OCI-LY1 (cell line): ENCODE results near the gene NBPF3.

Experiments
- H2AFZ ChIP-seq: fragments of 200-600 bp; sonication (generic), shearing (Covaris generic); 2 replicates; pipeline ENCODE4 v1.6.0; 2014; ENCODE audit warnings: antibody characterized with exemption, mild to moderate bottlenecking, low read length
- H3F3A ChIP-seq: fragments of 200-600 bp; sonication (generic), shearing (Covaris generic); 2 replicates; pipeline ENCODE4 v1.6.0; 2014; ENCODE audit warnings: mild to moderate bottlenecking, antibody characterized with exemption, low read length, moderate library complexity; ENCODE audit not compliant: insufficient read depth
- H3K27ac ChIP-seq: fragments of 200-600 bp; sonication (generic); 2 replicates; pipeline ENCODE4 v1.5.1; 2014; ENCODE audit warnings: low read length, mixed run types, mild to moderate bottlenecking, low read depth; ENCODE audit not compliant: poor library complexity, severe bottlenecking
- H3K27me3 ChIP-seq: fragments of 200-600 bp; sonication (generic); 2 replicates; pipeline ENCODE4 v1.6.0; 2014; ENCODE audit warnings: antibody characterized with exemption, mild to moderate bottlenecking, low read length, moderate library complexity; ENCODE audit not compliant: insufficient read depth
- H3K36me3 ChIP-seq: fragments of 200-600 bp; sonication (generic); 2 replicates; pipeline ENCODE4 v1.6.1; 2014; ENCODE audit warnings: mild to moderate bottlenecking, antibody characterized with exemption, low read length, moderate library complexity, mixed read lengths; ENCODE audit not compliant: insufficient read depth
- H3K4me1 ChIP-seq: fragments of 200-600 bp; sonication (generic); 2 replicates; pipeline ENCODE4 v1.5.1; 2014; ENCODE audit warnings: mild to moderate bottlenecking, low read length, moderate library complexity; ENCODE audit not compliant: insufficient read depth, severe bottlenecking
- H3K4me2 ChIP-seq: fragments of 200-600 bp; sonication (generic), shearing (Covaris generic); 2 replicates; pipeline ENCODE4 v1.6.1; 2014; ENCODE audit warnings: low read length
- H3K4me3 ChIP-seq: fragments of 200-600 bp; sonication (generic); 2 replicates; pipeline ENCODE4 v1.5.1; 2014; ENCODE audit warnings: low read length, low read depth, mild to moderate bottlenecking, mixed read lengths; ENCODE audit not compliant: poor library complexity, severe bottlenecking
- H3K79me2 ChIP-seq: fragments of 200-600 bp; shearing (Covaris generic); 2 replicates; pipeline ENCODE4 v1.6.1; 2016; ENCODE audit warnings: mixed run types, low read length, mixed read lengths; ENCODE audit not compliant: insufficient read depth
- H3K9ac ChIP-seq: fragments of 200-600 bp; sonication (generic), shearing (Covaris generic); 2 replicates; pipeline ENCODE4 v1.6.1; 2014; ENCODE audit warnings: mild to moderate bottlenecking, low read length, mixed read lengths
- H3K9me2 ChIP-seq: fragments of 200-600 bp; sonication (generic), shearing (Covaris generic); 2 replicates; pipeline ENCODE4 v1.6.1; 2014; ENCODE audit warnings: low read depth, mild to moderate bottlenecking, low read length, mixed read lengths
- H3K9me3 ChIP-seq: fragments of 200-600 bp; shearing (Covaris generic); 2 replicates; pipeline ENCODE4 v1.6.1; 2014; ENCODE audit warnings: low read length, mixed read lengths
- H4K20me1 ChIP-seq: fragments of 200-600 bp; sonication (generic), shearing (Covaris generic); 2 replicates; pipeline ENCODE4 v1.6.0; 2016; ENCODE audit warnings: mild to moderate bottlenecking, low read length; ENCODE audit not compliant: insufficient read depth
- CTCF ChIP-seq: fragments of 200-600 bp; sonication (generic), shearing (Covaris generic); IDR thresholded peaks from 2 replicates; pipeline ENCODE4 v1.5.1; 2017; ENCODE audit warnings: mild to moderate bottlenecking, antibody characterized with exemption, low read length, moderate library complexity, mixed read lengths
- EZH2 ChIP-seq: fragments of 200-600 bp; sonication (generic), shearing (Covaris generic); IDR thresholded peaks from 2 replicates; pipeline ENCODE4 v1.8.0; 2017; ENCODE audit warnings: borderline replicate concordance, mixed run types, mild to moderate bottlenecking, antibody characterized with exemption, low read length, moderate library complexity, mixed read lengths

Gene NBPF3

GRCh38 chr1:21434394-21434793 lies 5.5 kb upstream of the NBPF3 start:
- no peaks in the 10 kb centered on the region for H3K9me3 ChIP-seq
- H2AFZ ChIP-seq = no peak overlapping the region
- TF ChIP-seq CTCF = no peak
- TF ChIP-seq EZH2 = no peak
- H3K9me2 ChIP-seq = no peaks in the 10 kb centered on the region
- no peak overlapping the region for H3K4me2 ChIP-seq
- H3F3A ChIP-seq = no peaks in the 10 kb centered on the region
- peaks cover 3% of the 10 kb centered on the region for H3K4me1 ChIP-seq
- no peak overlapping the region for H3K4me3 ChIP-seq
- no peak overlapping the region for H3K27ac ChIP-seq
- H3K36me3 ChIP-seq = no peaks in the 10 kb centered on the region
- no peaks in the 10 kb centered on the region for H3K27me3 ChIP-seq
- no peak overlapping the region for H3K9ac ChIP-seq
- no peaks in the 10 kb centered on the region for H3K79me2 ChIP-seq
- H4K20me1 ChIP-seq = no peaks in the 10 kb centered on the region

DNA sequence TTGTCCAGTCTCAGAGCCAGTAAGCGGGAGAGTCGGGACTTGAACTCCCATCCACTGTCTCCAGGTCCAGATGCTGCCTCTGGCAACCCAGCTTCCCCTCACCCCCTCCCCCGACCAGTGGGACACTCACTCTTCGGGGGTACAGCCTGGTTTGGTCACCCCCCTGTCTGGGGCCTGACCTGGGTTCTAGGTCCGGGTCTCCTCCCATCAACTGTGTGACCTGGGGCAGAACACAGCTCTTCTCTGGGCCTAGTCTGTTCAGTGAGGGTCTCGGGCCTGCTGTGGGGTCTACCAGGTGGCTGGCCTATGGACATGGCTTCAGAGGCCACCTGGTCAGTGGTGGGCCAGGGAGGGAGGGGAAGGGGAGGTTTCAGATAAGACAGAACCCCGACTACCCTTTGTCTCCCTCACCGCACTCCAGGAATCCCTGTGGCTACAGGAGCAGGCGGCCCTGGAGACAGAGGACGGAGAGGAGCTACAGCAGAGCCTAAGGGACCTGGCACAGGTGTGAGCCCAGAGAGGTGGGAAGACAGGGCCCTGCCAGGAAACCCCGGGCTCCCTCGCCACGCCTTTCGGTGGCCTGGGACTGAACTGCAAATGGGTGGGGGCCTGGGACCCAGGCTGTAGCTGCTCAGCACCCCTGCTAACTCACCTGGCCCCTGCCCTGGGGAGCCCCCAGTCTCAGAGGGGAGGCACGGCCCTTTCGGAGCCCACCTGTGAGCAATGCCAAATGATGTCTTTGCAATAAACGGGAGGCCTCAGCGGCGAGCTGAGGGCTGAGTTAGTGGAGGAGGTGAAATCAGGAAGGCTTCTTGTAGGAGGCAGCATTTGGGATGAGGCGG lies 4.1 kb upstream of the NBPF3 start:
- Histone ChIP-seq H2AFZ (no peak overlapping the region), H3K4me2 (no peak overlapping the region), H3K9ac (no peak overlapping the region), H3F3A (no peaks in the 10 kb centered on the region), H3K4me1 (peaks cover 10% of the 10 kb centered on the region), H3K4me3 (no peak overlapping the region), H3K9me2 (no peaks in the 10 kb centered on the region), H3K27ac (no peak overlapping the region), H3K9me3 (no peaks in the 10 kb centered on the region), H3K79me2 (no peaks in the 10 kb centered on the region), H4K20me1 (no peaks in the 10 kb centered on the region), H3K36me3 (no peaks in the 10 kb centered on the region), H3K27me3 (no peaks in the 10 kb centered on the region)
- TF ChIP-seq EZH2 (no peak), CTCF (no peak)

DNA sequence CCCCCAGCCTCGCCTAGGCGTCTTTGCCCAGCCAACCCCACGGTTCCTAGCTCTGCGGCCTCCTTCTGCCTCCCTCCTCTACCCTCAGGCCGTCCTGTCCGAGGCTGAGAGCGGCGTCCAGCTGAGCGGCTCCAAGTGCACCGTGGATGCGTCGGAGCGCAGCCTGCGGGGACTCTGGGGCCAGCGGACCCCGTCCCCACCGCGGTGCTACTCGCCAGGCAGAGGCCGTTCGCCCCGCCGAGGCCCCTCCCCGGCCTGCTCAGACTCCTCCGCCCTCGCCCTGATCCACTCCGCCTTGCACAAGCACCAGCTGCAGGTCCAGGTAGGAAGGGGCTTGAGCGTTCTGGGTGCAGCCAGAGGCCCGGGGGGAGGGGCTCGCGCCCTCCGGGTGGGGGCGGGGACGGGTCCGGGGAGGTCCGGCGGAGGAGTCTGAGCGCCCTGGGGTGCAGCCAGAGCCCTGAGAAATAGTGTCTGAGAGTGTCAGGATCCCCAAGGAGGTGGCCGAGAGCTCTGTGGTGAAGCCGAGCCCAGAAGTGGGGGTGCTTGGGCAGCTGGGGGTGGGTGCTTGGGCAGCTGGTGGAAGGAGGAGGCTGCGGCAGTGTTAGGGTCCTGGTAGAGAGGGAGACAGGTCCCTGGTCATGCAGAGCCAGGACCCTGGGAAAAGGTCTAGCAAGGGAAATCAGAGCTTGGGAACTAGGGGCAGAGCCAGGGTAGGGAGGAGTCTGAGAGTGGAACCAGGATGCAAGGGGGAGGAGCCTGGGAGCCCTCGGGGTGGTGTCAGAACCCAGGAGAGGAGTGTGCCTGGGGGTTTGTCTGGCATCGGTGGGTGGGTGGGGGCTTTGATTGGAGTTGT lies 3.2 kb upstream of the NBPF3 start:
- Histone ChIP-seq H3K4me1 (peaks cover 19% of the 10 kb centered on the region), H3K79me2 (no peaks in the 10 kb centered on the region), H3K36me3 (no peaks in the 10 kb centered on the region), H3K9me2 (no peaks in the 10 kb centered on the region), H3K27me3 (no peaks in the 10 kb centered on the region), H3K4me2 (no peak overlapping the region), H3F3A (no peaks in the 10 kb centered on the region), H2AFZ (no peak overlapping the region), H3K9ac (no peak overlapping the region), H3K27ac (no peak overlapping the region), H3K9me3 (no peaks in the 10 kb centered on the region), H4K20me1 (no peaks in the 10 kb centered on the region), H3K4me3 (no peak overlapping the region)
- no peak for TF ChIP-seq EZH2
- TF ChIP-seq CTCF = no peak
